ENCODE results near the gene JADE3. TPM values are rescaled to one million over a fixed set of nuclear protein-coding genes. Genes with fewer than 3 reads are reported as not detected.

The JADE3 gene
- total RNA-seq, 1 experiment from 2014 or later: 20.2 TPM

DNA sequence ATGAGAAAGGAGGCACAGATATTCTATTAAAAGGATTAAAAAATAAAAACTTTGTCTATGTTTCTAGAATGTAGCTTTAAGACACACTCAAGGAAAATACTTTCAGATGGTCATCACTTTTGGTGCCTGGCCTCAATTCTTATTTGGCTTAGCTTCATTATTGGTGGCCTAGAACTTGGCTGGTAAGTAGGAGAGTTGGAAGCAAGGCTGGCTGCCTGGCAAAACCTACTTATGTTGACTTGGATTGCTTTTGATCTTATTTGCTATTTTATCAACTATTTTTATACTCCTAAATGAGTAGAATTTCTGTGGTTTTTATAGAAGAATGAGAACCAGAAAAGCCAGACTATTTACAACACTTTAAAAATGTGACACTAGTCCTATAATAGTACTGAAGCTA is 35.3 kb upstream of the JADE3 start:
- no peak for DNase-seq
- Histone ChIP-seq H4K8ac (replicated peaks; ENCODE audit: insufficient read length, low read depth, low read length) (no peak overlapping the region), H3K23me2 (ENCODE audit: insufficient read length, low read depth, low read length, poor library complexity, severe bottlenecking) (no peaks in the 10 kb centered on the region), H3K27me3 (ENCODE audit: insufficient read depth, low read length) (no peaks in the 10 kb centered on the region), H2BK5ac (ENCODE audit: insufficient read length, low read length) (no peak overlapping the region), H3K4me2 (ENCODE audit: insufficient read depth, insufficient read length, low read length) (no peak overlapping the region), H2BK20ac (ENCODE audit: low read depth, low read length, poor library complexity, severe bottlenecking) (no peak overlapping the region), H2BK12ac (ENCODE audit: insufficient read length, low read depth, low read length) (no peak overlapping the region), H3K14ac (ENCODE audit: insufficient read depth, low read length) (no peak overlapping the region), H4K20me1 (ENCODE audit: control insufficient read depth, insufficient read depth, insufficient read length) (no peaks in the 10 kb centered on the region), H3K9me3 (ENCODE audit: control insufficient read depth, low read depth, low read length) (no peaks in the 10 kb centered on the region), H2BK120ac (ENCODE audit: low read depth, low read length, poor library complexity, severe bottlenecking) (no peak overlapping the region), H3K79me1 (ENCODE audit: insufficient read depth, low read depth, low read length, poor library complexity, severe bottlenecking) (no peaks in the 10 kb centered on the region), H3K4ac (ENCODE audit: low read depth, low read length) (no peak overlapping the region), H3K4me1 (ENCODE audit: insufficient read depth, low read length) (no peaks in the 10 kb centered on the region), H2AK5ac (ENCODE audit: insufficient read length, low read length) (no peak overlapping the region), H3K56ac (ENCODE audit: insufficient read length, low read depth, low read length) (no peak overlapping the region), H3K79me2 (ENCODE audit: insufficient read depth, low read length) (no peaks in the 10 kb centered on the region), H3K9ac (ENCODE audit: extremely low read depth, insufficient read length, low read length) (no peak overlapping the region), H3K18ac (ENCODE audit: insufficient read length, low read depth, low read length) (no peak overlapping the region), H2BK15ac (ENCODE audit: low read depth, low read length) (no peak overlapping the region), H3K23ac (ENCODE audit: insufficient read length, low read depth, low read length) (no peak overlapping the region), H4K91ac (ENCODE audit: insufficient read length, low read depth, low read length) (no peak overlapping the region), H3K27ac (ENCODE audit: insufficient read length, low read depth, low read length) (no peak overlapping the region), H3T11ph (ENCODE audit: low read length) (no peak overlapping the region), H4K5ac (ENCODE audit: insufficient read length, low read depth, low read length) (no peak overlapping the region), H2AFZ (ENCODE audit: low read length) (no peak overlapping the region)
- Mint-ChIP-seq H3K9me3 (peaks cover 34 to 35% of the 10 kb centered on the region in 2 experiments), H3K4me3 (no peak overlapping the region), H3K36me3 (ENCODE audit: insufficient read depth in 1 of 3, low read depth in 3 of 3) (peaks cover 0 to 5% (median 0%) of the 10 kb centered on the region in 3 experiments; a peak in 4 of 7 replicates), H3K4me1 (peaks cover 7 to 14% of the 10 kb centered on the region in 2 experiments), H3K27ac (no peak overlapping the region), H3K27me3 (ENCODE audit: low read depth) (no peaks in the 10 kb centered on the region)
- TF ChIP-seq, protein P1, sequence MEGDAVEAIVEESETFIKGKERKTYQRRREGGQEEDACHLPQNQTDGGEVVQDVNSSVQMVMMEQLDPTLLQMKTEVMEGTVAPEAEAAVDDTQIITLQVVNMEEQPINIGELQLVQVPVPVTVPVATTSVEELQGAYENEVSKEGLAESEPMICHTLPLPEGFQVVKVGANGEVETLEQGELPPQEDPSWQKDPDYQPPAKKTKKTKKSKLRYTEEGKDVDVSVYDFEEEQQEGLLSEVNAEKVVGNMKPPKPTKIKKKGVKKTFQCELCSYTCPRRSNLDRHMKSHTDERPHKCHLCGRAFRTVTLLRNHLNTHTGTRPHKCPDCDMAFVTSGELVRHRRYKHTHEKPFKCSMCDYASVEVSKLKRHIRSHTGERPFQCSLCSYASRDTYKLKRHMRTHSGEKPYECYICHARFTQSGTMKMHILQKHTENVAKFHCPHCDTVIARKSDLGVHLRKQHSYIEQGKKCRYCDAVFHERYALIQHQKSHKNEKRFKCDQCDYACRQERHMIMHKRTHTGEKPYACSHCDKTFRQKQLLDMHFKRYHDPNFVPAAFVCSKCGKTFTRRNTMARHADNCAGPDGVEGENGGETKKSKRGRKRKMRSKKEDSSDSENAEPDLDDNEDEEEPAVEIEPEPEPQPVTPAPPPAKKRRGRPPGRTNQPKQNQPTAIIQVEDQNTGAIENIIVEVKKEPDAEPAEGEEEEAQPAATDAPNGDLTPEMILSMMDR (conservative IDR thresholded peaks at IDR 0.05): no peak

Measured in H9 (cell line).